HG03342 (cell line): Measurements from ENCODE around the gene MICAL3.

ENCODE experiments used
- ATAC-seq: cut with Tn5 transposase; IDR thresholded peaks from one replicate; pipeline ENCODE4 v1.9.1; 2021; ENCODE audit warnings: mild to moderate bottlenecking, moderate library complexity; ENCODE audit not compliant: unreplicated experiment

The MICAL3 gene

GRCh38 chr22:17917490-17917983 lies 106.8 kb downstream of the MICAL3 start:
- no peak for ATAC-seq

- ATAC-seq: no peak
Observed at GRCh38 chr22:17916226-17916889, 108.0 kb downstream of the MICAL3 start.

- ATAC-seq: no peak
Observed at GRCh38 chr22:17915676-17916075, 108.7 kb downstream of the MICAL3 start.

- no peak for ATAC-seq
Observed at GRCh38 chr22:17915188-17915587, 109.2 kb downstream of the MICAL3 start.

GRCh38 chr22:17914474-17914873 lies 109.9 kb downstream of the MICAL3 start:
- ATAC-seq: no peak

GRCh38 chr22:17913801-17914347 lies 110.5 kb downstream of the MICAL3 start:
- ATAC-seq: no peak

GRCh38 chr22:17912945-17913721 lies 111.2 kb downstream of the MICAL3 start:
- no peak for ATAC-seq

GRCh38 chr22:17911887-17912286 lies 112.5 kb downstream of the MICAL3 start:
- ATAC-seq: no peak

GRCh38 chr22:17911312-17911705 lies 113.1 kb downstream of the MICAL3 start:
- no peak for ATAC-seq

GRCh38 chr22:17910561-17911311 lies 113.6 kb downstream of the MICAL3 start:
- ATAC-seq: no peak

GRCh38 chr22:17907748-17908051 lies 116.7 kb downstream of the MICAL3 start:
- no peak for ATAC-seq

- no peak for ATAC-seq
Observed at GRCh38 chr22:17906978-17907747, 117.2 kb downstream of the MICAL3 start.

GRCh38 chr22:17905445-17905844 lies 118.9 kb downstream of the MICAL3 start:
- ATAC-seq: no peak

- ATAC-seq: no peak
Observed at GRCh38 chr22:17903564-17904295, 120.6 kb downstream of the MICAL3 start.

GRCh38 chr22:17902960-17903359 lies 121.4 kb downstream of the MICAL3 start:
- ATAC-seq: no peak

- ATAC-seq: no peak
Observed at GRCh38 chr22:17898375-17898774, 126.0 kb downstream of the MICAL3 start.

- no peak for ATAC-seq
Observed at GRCh38 chr22:17897858-17898257, 126.5 kb downstream of the MICAL3 start.

GRCh38 chr22:17897426-17897825 lies 126.9 kb downstream of the MICAL3 start:
- ATAC-seq: no peak

GRCh38 chr22:17896586-17896985 lies 127.8 kb downstream of the MICAL3 start:
- no peak for ATAC-seq
